Lower leg skin (tissue), 3 donors: ENCODE results near the gene PTPRN2.

Experiments
- CTCF ChIP-seq, 3 donors: fragments of 450-650 bp; IDR thresholded peaks; one replicate each; pipeline ENCODE4 v1.5.1; 2016; ENCODE audit warnings: antibody characterized with exemption in 3 of 3, mild to moderate bottlenecking in 3 of 3, moderate library complexity in 2 of 3
- POLR2A ChIP-seq, 2 donors: fragments of 450-650 bp; IDR thresholded peaks; one replicate each; pipeline ENCODE4 v1.6.1; 2016 to 2017; ENCODE audit warnings: antibody characterized with exemption in 2 of 2, mild to moderate bottlenecking in 1 of 2, moderate library complexity in 1 of 2

- TF ChIP-seq POLR2A (IDR thresholded peaks at IDR 0.05) (no peak), CTCF (IDR thresholded peaks at IDR 0.05) (no peak)
Observed at GRCh38 chr7:158620839-158621441, 33.3 kb upstream of the PTPRN2 start.
